ENCODE results near the gene IL22RA2. TPM values are rescaled to one million over a fixed set of nuclear protein-coding genes. Genes with fewer than 3 reads are reported as not detected.
"Not testable (repeated sequence)": the region's sequence is repeated elsewhere in the genome, so short reads cannot be mapped to it uniquely, and the experiment has no call there.

IL22RA2 gene
- total RNA-seq, 1 donor from 2014 or later: not detected

GRCh38 chr6:137126875-137127485, 46.5 kb downstream of the IL22RA2 start:
- FAIRE-seq (no peak), DNase-seq (ENCODE audit: low spot score in 2 of 2) (no peak)

- DNase-seq (ENCODE audit: low spot score in 2 of 2): no peak
- no peak for FAIRE-seq
Measured at GRCh38 chr6:137123078-137123477, 50.4 kb downstream of the IL22RA2 start.

DNA sequence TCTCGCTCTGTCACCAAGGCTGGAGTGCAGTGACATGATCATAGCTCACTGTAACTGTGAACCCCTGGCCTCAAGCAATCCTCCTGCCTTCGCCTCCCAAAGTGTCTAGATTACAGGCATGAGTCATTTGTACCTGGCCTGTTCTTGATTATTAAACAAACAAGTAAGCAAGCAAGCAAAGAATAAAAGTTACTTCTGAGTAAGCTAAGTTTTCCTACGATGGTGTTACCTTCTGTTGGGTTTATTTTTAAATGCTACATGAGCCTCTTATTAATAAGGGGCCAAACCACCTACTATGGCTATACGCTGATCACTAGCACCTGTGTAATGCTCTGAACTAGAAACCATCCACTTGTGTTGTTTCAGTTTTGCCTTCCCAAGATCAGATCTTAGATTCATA, 50.8 kb downstream of the IL22RA2 start:
- DNase-seq (ENCODE audit: low spot score in 2 of 2): no peak
- no peak for FAIRE-seq

DNA sequence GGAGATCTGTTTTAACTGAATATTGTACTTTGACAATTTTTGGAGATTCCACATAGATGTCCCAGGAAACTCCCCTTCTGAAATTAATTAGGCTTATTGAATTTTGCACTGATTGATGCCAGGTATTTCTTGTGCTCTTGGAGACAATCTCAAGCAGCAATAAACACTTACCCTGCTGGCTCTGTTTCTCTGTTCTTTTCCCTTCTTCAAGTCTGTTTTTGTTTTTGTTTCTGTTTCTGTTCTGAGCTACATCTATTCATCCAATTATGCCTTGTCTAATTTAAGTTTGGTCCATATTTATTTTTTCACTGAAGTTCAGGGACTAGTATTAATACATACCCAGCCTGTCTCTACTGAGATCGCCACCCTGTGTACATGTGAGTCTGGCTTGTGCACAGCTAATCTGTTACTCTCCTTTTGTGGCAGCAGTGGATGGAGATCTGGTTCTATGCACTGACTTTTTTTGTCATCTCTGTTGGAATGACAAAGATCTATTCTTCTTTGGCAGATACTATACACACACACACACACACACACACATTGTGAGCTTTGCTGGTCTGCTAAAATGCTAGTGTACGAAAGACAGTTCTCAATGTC, 51.9 kb downstream of the IL22RA2 start:
- no peak for FAIRE-seq
- DNase-seq (ENCODE audit: low spot score in 2 of 2): no peak

DNA sequence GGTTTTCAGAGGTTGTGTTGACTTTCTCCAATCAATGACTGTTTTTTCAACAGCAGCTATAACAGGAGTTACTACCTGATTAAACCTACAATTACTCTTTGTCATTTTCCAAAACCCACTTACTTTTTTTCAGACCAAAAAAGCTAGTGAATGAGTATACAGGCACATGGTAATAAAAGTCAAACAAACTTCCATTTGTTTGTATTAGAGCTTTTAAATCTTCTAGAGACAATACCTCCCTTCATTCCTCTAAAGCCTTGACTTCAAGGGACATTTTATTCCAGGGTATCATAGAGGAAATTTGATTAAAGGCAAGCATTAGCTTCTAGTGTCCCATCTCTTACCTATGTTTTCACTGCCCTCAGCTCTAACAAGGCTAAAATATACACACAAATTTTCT, 52.7 kb downstream of the IL22RA2 start:
- FAIRE-seq (no peak), DNase-seq (ENCODE audit: low spot score in 2 of 2) (no peak)

DNA sequence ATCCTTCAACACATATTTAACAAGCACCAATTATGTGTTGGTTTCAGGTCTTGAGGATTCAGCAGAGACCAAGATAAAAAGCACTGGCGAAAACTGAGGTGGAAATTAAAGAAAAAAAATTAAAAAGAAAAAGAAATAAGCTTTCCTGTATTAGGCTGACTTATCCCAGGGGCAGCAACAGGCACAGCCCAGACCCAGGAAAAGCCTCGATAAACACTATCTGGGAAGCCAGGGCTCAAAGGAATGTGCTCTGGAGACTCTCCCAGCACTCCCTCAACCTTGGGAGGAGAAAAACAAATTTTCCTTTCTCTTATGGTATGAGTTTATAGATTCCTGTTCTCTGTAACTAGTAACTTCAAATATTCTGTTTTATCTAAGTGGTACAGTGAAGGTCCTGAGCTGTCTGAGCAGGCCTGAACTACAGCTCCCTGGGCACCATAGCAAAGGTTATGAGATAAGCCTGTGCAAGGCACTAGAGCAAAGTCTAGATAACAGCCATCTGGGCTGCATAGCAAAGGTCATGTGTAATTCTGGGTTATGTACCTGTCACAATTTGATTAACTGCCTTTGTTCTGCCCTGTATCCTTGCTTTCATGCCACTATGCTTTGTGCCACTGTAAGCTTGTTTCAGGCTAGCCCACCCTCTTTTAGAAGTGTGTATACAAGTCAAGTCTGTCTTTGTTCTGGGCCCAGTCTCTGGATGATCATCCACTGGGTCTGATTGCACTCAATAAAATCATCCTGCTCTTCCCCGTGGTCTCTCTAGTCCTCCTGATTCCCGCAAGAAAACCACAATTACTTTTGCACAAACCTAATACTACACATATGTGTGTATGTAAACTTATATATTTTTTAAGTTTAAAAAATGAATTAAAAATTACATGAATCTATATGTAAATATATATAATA, 54.0 kb downstream of the IL22RA2 start:
- no peak for FAIRE-seq

GRCh38 chr6:137117581-137117980, 55.9 kb downstream of the IL22RA2 start:
- DNase-seq (ENCODE audit: low spot score in 2 of 2) (no peak), FAIRE-seq (no peak)

More for the DNA sequence above, 54.0 kb downstream of the IL22RA2 start:
- no peak for DNase-seq (ENCODE audit: low spot score in 2 of 2)

GRCh38 chr6:137116807-137117206, 56.6 kb downstream of the IL22RA2 start:
- DNase-seq (ENCODE audit: low spot score in 2 of 2) (no peak), FAIRE-seq (no peak)

GRCh38 chr6:137115658-137116057, 57.8 kb downstream of the IL22RA2 start:
- no peak for DNase-seq (ENCODE audit: low spot score in 2 of 2)
- FAIRE-seq: no peak

DNA sequence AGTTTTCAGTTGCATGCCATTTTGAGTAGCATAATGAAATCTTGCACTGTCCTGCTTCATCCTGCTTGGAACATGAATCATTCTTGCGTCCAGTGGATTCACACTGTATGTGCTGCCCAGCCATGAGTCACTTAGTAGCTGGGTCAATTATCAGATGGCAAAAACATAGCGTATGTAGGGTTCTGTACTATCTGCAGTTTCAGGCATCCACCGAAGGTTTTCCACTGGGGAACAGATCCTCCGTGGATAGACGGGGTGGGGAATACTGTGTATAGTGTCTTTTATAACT, 61.4 kb downstream of the IL22RA2 start:
- FAIRE-seq (no peak), DNase-seq (ENCODE audit: low spot score in 2 of 2) (no peak)

DNA sequence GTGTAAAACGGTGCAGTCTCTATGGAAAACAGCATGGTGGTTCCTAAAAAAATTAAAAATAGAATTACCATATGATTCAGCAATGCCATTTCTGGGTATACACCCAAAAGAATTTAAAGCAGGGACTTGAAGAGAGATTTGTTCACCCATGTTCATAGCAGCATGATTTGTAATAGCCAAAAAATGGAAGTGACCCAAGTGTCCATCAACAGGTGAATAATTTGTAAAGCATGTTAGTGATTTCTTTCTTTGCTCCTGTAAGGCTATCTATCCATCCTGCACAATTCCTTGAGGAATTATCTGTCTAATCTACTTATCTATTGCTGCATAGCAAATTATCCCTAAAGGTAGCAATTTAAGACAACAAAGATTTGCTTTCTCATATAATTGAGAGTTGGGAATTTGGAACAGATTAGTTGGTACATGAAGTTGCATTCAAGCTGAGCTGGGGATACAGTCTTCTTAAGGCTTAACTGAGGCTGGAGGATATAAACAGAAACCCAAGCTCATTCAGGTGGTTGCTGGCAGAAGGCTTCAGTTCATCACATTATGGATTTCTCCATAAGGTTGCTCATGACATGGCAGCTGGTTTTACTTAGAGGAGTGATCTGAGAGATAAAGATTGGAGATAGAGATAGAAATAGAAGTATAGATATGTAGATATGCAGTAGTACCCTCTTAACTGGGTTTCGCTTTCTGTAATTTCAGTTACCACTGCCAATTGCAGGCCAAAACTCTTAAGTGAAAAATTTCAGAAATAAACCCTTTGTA, 62.0 kb downstream of the IL22RA2 start:
- FAIRE-seq: no peak
- DNase-seq (ENCODE audit: low spot score in 2 of 2): no peak

DNA sequence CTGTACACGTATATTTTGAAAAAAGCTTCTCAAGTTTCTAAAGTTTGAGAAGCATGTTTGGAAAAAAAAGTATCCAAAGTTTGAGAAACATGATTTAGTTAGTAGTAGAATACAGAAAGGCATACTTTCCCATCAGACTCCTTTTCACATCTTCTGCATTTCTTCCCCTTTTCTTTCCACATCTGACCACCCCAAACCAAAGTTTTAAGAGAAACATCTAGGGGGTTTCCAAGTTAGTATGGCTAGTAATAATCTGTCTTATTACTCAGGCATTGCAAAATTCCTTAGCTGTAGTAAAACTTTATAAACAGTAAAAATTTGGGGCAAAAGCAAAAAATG, 65.7 kb downstream of the IL22RA2 start:
- no peak for FAIRE-seq
- no peak for DNase-seq (ENCODE audit: low spot score in 2 of 2)

- not testable (repeated sequence) for FAIRE-seq; DNase-seq (ENCODE audit: low spot score in 2 of 2)
Measured at GRCh38 chr6:137107047-137107766, 66.2 kb downstream of the IL22RA2 start.

- FAIRE-seq (no peak), DNase-seq (ENCODE audit: low spot score in 2 of 2) (no peak)
Measured at GRCh38 chr6:137106183-137106582, 67.3 kb downstream of the IL22RA2 start.

GRCh38 chr6:137105375-137105774, 68.1 kb downstream of the IL22RA2 start:
- FAIRE-seq (no peak), DNase-seq (ENCODE audit: low spot score in 2 of 2) (no peak)

GRCh38 chr6:137104926-137105325, 68.5 kb downstream of the IL22RA2 start:
- DNase-seq (ENCODE audit: low spot score in 2 of 2): no peak
- no peak for FAIRE-seq

DNA sequence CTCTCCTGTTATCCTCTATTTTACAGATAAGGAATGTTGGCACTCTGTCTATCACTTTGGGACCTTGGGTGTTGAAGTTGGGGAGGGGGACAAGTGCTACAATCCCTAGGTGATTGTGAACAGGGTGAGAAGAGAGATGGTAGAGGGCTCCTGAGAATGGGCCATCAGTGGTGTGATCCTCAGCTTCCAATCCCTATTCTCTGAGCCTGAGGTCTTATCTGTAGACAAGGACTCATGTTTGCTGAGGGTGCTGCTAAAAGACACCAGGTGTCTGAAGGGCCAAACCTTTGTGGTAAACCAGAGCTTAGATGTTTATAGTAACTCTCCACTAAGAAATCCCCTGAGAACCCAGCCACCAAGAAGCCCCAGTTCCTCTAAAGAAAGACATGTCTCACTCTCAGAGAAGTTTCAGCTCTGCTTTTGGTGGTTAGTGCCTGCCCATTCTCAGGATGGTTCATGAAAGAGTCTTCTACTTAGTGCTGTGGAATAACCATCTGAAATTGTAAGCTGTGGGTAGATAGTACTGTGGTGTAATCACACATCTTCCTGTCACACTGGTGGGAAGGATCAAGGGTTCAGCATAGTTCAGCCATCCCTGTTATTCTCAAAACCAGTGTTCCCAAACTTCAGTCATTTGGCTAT, 70.5 kb downstream of the IL22RA2 start:
- FAIRE-seq (no peak), DNase-seq (ENCODE audit: low spot score in 2 of 2) (no peak)

DNA sequence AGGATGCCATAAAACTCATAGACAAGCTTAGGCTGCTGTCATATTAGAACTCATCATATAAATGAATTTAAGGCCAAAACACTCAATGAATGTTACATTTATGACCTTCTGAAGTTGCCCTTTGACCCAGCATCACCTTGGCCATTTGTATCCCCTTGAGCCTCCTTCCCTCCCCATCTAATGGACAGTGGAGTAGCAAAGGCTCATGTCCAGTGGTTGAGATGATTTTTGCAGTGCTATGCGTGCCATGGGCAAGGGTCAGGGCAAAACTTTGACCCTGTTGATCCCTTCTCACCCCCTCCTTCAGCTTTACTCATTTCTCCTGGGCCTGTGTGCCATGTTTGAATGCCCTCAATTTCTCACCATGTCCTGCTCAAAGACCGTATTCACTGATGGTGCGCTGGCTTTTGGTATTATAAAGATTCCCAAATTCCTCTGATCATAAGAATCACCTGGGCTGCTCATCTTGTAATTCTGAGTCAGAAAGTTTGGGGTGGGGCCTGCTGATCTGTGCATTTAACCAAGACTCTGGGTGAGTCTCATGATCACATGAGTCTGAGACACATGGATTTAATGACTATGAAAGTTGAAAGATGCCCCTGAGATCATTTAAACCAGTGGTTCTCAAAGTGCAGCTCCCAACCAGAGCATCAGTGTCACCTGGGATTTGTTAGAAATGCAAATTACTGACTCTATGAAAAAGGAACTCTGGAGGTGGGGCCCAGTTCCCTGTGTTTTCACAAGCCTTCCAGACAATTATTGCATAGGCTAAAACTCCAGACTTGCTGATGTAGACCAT, 71.2 kb downstream of the IL22RA2 start:
- no peak for FAIRE-seq
- no peak for DNase-seq (ENCODE audit: low spot score in 2 of 2)

All from frontal cortex (tissue), 4 donors.